OCI-LY7 (cell line): Measurements from ENCODE around the gene PRKAG2. TPM values are rescaled to one million over a fixed set of nuclear protein-coding genes. Genes with fewer than 3 reads are reported as not detected.
A peak's percentile ranks its signal among the peaks of the same experiment; 100 is the strongest.

ENCODE experiments used
- BruUV-seq: library from RNA; stranded (reverse); fragments of 400-500 nt; replicated peaks from 2 replicates; lab custom pipeline; 2021; lab: Mats Ljungman, UMichigan
- CTCF ChIA-PET: fragments of 300-600 bp; sonication (Branson Sonifier 250); formaldehyde crosslinking; loops from one replicate; lab custom pipeline; 2022; ENCODE audit warnings: antibody characterized with exemption; ENCODE audit not compliant: unreplicated experiment; lab: Charles Lee
- POLR2A ChIA-PET: fragments of 300-600 bp; sonication (Branson Sonifier 250); formaldehyde crosslinking; loops from one replicate; lab custom pipeline; 2022; ENCODE audit warnings: antibody characterized with exemption; lab: Charles Lee
- DNase-seq: peaks from one replicate; pipeline ENCODE4 v3.0.0-alpha.2; 2015; ENCODE audit warnings: low spot score
- H2AFZ ChIP-seq: fragments of 200-600 bp; sonication (generic), shearing (Covaris generic); 2 replicates; pipeline ENCODE4 v1.6.1; 2014; ENCODE audit warnings: mild to moderate bottlenecking, antibody characterized with exemption, low read length, moderate library complexity
- H3K27ac ChIP-seq: fragments of 200-600 bp; sonication (generic); 2 replicates; pipeline ENCODE4 v1.5.1; 2014; ENCODE audit warnings: mixed run types, low read depth, mild to moderate bottlenecking, moderate library complexity, low read length, inconsistent platforms; ENCODE audit not compliant: poor library complexity, severe bottlenecking
- H3K36me3 ChIP-seq: fragments of 200-600 bp; sonication (generic); 2 replicates; pipeline ENCODE4 v1.6.1; 2014; ENCODE audit warnings: mild to moderate bottlenecking, antibody characterized with exemption, low read length, moderate library complexity, mixed read lengths; ENCODE audit not compliant: insufficient read depth
- H3K4me1 ChIP-seq: fragments of 200-600 bp; sonication (generic); 2 replicates; pipeline ENCODE4 v1.5.1; 2014; ENCODE audit warnings: mild to moderate bottlenecking, low read length; ENCODE audit not compliant: insufficient read depth, poor library complexity, severe bottlenecking
- H3K4me2 ChIP-seq: fragments of 200-600 bp; sonication (generic); 2 replicates; pipeline ENCODE4 v1.6.1; 2014; ENCODE audit warnings: mild to moderate bottlenecking, low read length
- H3K4me3 ChIP-seq: fragments of 200-600 bp; sonication (generic); 2 replicates; pipeline ENCODE4 v1.5.1; 2014; ENCODE audit warnings: mild to moderate bottlenecking, low read depth, low read length; ENCODE audit not compliant: poor library complexity, severe bottlenecking
- H3K79me2 ChIP-seq: fragments of 200-600 bp; sonication (generic); 2 replicates; pipeline ENCODE4 v1.6.1; 2016; ENCODE audit warnings: low read depth, mild to moderate bottlenecking, low read length, moderate library complexity, mixed read lengths; ENCODE audit not compliant: insufficient read depth
- H3K9me2 ChIP-seq: fragments of 200-600 bp; sonication (generic); 2 replicates; pipeline ENCODE4 v1.6.1; 2016; ENCODE audit warnings: mild to moderate bottlenecking, low read length, mixed read lengths; ENCODE audit not compliant: insufficient read depth
- H3K9me3 ChIP-seq: fragments of 200-600 bp; sonication (generic); 2 replicates; pipeline ENCODE4 v1.6.1; 2014; ENCODE audit warnings: mild to moderate bottlenecking, mixed run types, low read length, mixed read lengths
- H4K20me1 ChIP-seq: fragments of 200-600 bp; sonication (generic); 2 replicates; pipeline ENCODE4 v1.6.1; 2014; ENCODE audit warnings: mild to moderate bottlenecking, antibody characterized with exemption, low read length, moderate library complexity, mixed read lengths; ENCODE audit not compliant: insufficient read depth
- EZH2phosphoT487 ChIP-seq: fragments of 200-600 bp; sonication (generic); IDR thresholded peaks from 2 replicates; pipeline ENCODE4 v1.6.1; 2018; ENCODE audit warnings: low read depth, borderline replicate concordance, mild to moderate bottlenecking, mixed run types, antibody characterized with exemption, low read length, moderate library complexity, mixed read lengths
- intact Hi-C: fragments of 100-400 bp; cut with micrococcal nuclease; formaldehyde crosslinking; loops from one replicate; pipeline ENCODE4 v1.10.0; 2022; ENCODE audit not compliant: unreplicated experiment
- total RNA-seq, 2 experiments: library from RNA; depleted of rRNA in 1 of 2; stranded (reverse); fragments of >200 nt in 1 of 2; shearing (Covaris generic) in 1 of 2; gene quantifications; 2 replicates each; pipeline ENCODE4 v1.2.3, GENCODE V29; 2014 to 2022
- TF ChIP-seq, protein P1 (sequence below): fragments of 200-600 bp; sonication (generic); conservative IDR thresholded peaks from 2 replicates; pipeline ENCODE4 v1.5.1; 2014; ENCODE audit warnings: mild to moderate bottlenecking, antibody characterized with exemption, low read length, moderate library complexity, mixed read lengths

Gene PRKAG2
- total RNA-seq, 2 experiments from 2014 or later: 1.2 to 5.1 TPM

GRCh38 chr7:151770232-151770631 lies 106.7 kb downstream of the PRKAG2 start:
- ChIA-PET POLR2A (interaction anchor here (0.6 kb wide), 1 partner anchor 248 kb away, joined by 3 read pairs; no protein-coding TSS in a partner anchor), CTCF (no interaction called here)
- no peak overlapping the region for H3K4me2 ChIP-seq
- DNase-seq: no peak
- no peak overlapping the region for H3K27ac ChIP-seq
- no peaks in the 10 kb centered on the region for H4K20me1 ChIP-seq
- H3K9me3 ChIP-seq: no peaks in the 10 kb centered on the region
- no peak overlapping the region for H2AFZ ChIP-seq
- no peaks in the 10 kb centered on the region for H3K79me2 ChIP-seq
- no peak for TF ChIP-seq EZH2phosphoT487
- TF ChIP-seq, protein P1, sequence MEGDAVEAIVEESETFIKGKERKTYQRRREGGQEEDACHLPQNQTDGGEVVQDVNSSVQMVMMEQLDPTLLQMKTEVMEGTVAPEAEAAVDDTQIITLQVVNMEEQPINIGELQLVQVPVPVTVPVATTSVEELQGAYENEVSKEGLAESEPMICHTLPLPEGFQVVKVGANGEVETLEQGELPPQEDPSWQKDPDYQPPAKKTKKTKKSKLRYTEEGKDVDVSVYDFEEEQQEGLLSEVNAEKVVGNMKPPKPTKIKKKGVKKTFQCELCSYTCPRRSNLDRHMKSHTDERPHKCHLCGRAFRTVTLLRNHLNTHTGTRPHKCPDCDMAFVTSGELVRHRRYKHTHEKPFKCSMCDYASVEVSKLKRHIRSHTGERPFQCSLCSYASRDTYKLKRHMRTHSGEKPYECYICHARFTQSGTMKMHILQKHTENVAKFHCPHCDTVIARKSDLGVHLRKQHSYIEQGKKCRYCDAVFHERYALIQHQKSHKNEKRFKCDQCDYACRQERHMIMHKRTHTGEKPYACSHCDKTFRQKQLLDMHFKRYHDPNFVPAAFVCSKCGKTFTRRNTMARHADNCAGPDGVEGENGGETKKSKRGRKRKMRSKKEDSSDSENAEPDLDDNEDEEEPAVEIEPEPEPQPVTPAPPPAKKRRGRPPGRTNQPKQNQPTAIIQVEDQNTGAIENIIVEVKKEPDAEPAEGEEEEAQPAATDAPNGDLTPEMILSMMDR: no peak
- H3K9me2 ChIP-seq: no peaks in the 10 kb centered on the region
- no peaks in the 10 kb centered on the region for H3K36me3 ChIP-seq
- no peak overlapping the region for H3K4me3 ChIP-seq
- no TSS peak for BruUV-seq
- intact Hi-C loops: no loop called here
- H3K4me1 ChIP-seq: no peaks in the 10 kb centered on the region

DNA sequence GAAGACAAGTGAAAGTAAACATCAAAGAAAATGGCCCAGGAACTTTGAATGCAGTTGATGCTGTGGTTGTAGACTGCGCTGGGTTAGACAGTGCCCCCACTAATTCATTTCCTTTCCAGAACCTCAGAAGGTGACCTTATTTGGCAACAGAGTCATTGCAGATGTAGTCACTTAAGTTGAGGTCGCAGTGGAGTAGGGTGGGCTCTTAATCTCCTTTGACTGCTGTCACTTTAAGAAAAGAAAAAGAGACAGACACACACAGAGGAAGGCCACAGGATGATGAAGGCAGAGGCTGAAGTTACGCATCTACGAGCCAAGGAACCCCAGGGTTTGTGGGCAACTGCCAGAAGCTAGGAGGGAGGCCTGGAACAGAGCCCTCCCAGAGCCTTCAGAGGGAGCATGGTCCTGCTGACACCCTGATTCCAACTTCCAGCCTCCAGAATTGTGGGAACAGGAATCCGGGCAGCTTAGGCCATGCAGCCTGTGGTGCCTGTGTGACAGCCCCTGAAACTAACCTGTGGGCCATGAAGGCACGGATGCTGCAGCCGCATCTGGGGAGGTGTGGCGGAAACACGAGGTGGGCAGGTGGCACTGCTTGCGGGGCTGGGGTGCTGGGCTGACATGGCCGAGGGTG lies 107.6 kb downstream of the PRKAG2 start:
- Histone ChIP-seq H2AFZ (no peak overlapping the region), H3K4me2 (no peak overlapping the region), H3K4me1 (no peaks in the 10 kb centered on the region), H3K9me3 (no peaks in the 10 kb centered on the region), H3K36me3 (no peaks in the 10 kb centered on the region), H4K20me1 (no peaks in the 10 kb centered on the region), H3K4me3 (no peak overlapping the region), H3K27ac (no peak overlapping the region), H3K9me2 (no peaks in the 10 kb centered on the region), H3K79me2 (no peaks in the 10 kb centered on the region)
- BruUV-seq: no TSS peak
- intact Hi-C loops: loop anchor here (10.0 kb wide), 1 partner anchor 325 kb away; the partner anchor contains the start of gene CRYGN
- ChIA-PET POLR2A (no interaction called here), CTCF (no interaction called here)
- DNase-seq: peak; percentile 2
- TF ChIP-seq, protein P1: no peak
- no peak for TF ChIP-seq EZH2phosphoT487

DNA sequence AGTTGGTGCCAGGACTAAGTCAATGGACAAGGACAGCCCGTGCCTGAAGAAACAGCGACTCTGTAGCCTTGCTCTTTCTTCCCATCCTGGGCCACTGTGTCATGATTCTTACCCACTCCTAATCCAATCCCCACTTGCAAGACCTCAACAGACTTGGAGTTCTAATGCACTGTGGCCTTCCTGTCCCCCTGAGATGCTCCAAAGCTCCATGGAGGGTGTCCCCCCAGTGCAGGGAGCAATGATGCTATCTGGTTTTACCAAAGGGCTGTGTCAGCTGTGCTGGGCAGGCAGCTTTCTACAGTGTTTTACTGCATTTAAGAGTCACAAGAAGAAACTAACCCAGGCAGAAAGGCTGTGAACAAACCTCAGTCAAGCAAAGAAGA lies 108.1 kb downstream of the PRKAG2 start:
- Histone ChIP-seq H3K27ac (no peak overlapping the region), H4K20me1 (no peaks in the 10 kb centered on the region), H3K4me3 (no peak overlapping the region), H2AFZ (no peak overlapping the region), H3K79me2 (no peaks in the 10 kb centered on the region), H3K36me3 (no peaks in the 10 kb centered on the region), H3K9me3 (no peaks in the 10 kb centered on the region), H3K4me2 (no peak overlapping the region), H3K4me1 (no peaks in the 10 kb centered on the region), H3K9me2 (no peaks in the 10 kb centered on the region)
- ChIA-PET POLR2A (interaction anchor here (0.7 kb wide), 2 partner anchors 12 to 74 kb away, joined by 3 to 4 read pairs; no protein-coding TSS in a partner anchor), CTCF (no interaction called here)
- no peak for DNase-seq
- no TSS peak for BruUV-seq
- intact Hi-C loops: loop anchor here (10.0 kb wide), 1 partner anchor 324 kb away; the partner anchor contains the start of gene CRYGN
- TF ChIP-seq, protein P1: no peak
- no peak for TF ChIP-seq EZH2phosphoT487
